Measurements from ENCODE around the gene MFSD11.

Gene MFSD11

DNA sequence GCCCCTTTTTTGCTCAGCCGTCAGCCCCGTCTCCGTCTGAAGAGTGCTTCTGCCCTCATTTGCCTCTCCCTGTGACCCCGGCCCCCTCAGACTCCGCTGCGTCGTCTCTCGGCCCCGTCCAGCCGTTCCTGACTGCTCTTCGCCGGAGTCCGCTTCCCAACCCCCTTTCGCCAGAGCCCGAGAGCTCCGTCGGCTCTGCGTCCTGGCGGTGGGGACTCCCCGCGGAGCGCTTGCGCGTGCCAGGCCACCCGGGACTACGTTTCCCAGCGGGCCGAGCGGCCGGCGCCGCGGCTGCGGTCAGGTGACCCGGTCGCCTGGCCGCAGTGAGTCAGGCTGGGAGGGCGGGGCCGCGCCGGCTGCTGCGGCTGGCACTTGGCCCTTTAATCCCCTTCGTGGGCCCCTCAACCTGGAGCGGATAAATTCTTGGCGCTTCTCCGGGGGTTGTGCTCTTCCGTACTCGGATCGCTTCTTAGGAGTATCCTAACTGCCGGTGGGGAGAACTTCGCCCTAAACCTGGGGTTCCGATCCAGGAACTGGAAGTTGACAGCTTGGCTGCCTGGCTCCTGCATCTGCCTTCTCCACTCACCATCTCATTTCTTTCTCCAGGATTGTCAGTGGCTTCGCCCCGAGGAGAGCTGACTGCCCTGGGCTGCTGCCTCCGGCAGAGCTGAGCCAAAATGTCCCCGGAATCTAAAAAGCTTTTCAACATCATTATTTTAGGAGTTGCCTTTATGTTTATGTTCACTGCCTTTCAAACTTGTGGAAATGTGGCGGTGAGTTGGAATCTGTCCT is at the start of gene MFSD11:
TSS of gene MFSD11 (plus strand) at position 444 of the 792 bp plus-strand sequence. CDS start at position 678, 234 bp downstream.
- peak; percentile 96 for DNase-seq (ENCODE audit: low read depth, low spot score)
- no peak for TF ChIP-seq CTCF (IDR thresholded peaks at IDR 0.05; ENCODE audit: low read depth, low read length)
- peak within 1 kb of the TSS; percentile 92 for H3K4me3 ChIP-seq (ENCODE audit: low read depth, low read length)
- in situ Hi-C loops (cut with HindIII; ENCODE audit: low sequenced_read_pairs), result no loop called here

GRCh38 chr17:76688165-76688622 is 49.7 kb upstream of the MFSD11 start:
- DNase-seq (ENCODE audit: low read depth, low spot score), result no peak
- in situ Hi-C loops (cut with HindIII; ENCODE audit: low sequenced_read_pairs), result no loop called here
- TF ChIP-seq CTCF (IDR thresholded peaks at IDR 0.05; ENCODE audit: low read depth, low read length), result no peak
- no peak overlapping the region for H3K4me3 ChIP-seq (ENCODE audit: low read depth, low read length)

- in situ Hi-C loops (cut with HindIII; ENCODE audit: low sequenced_read_pairs), result no loop called here
- no peak for TF ChIP-seq CTCF (IDR thresholded peaks at IDR 0.05; ENCODE audit: low read depth, low read length)
- H3K4me3 ChIP-seq (ENCODE audit: low read depth, low read length), result no peak overlapping the region
- DNase-seq (ENCODE audit: low read depth, low spot score), result no peak
Observed at GRCh38 chr17:76689859-76690258, 48.1 kb upstream of the MFSD11 start.

- no peak overlapping the region for H3K4me3 ChIP-seq (ENCODE audit: low read depth, low read length)
- DNase-seq (ENCODE audit: low read depth, low spot score), result no peak
- TF ChIP-seq CTCF (IDR thresholded peaks at IDR 0.05; ENCODE audit: low read depth, low read length), result no peak
- in situ Hi-C loops (cut with HindIII; ENCODE audit: low sequenced_read_pairs), result no loop called here
Observed at GRCh38 chr17:76690596-76691280, 47.2 kb upstream of the MFSD11 start.

GRCh38 chr17:76691379-76692191 is 46.3 kb upstream of the MFSD11 start:
- in situ Hi-C loops (cut with HindIII; ENCODE audit: low sequenced_read_pairs), result no loop called here
- no peak for DNase-seq (ENCODE audit: low read depth, low spot score)
- no peak overlapping the region for H3K4me3 ChIP-seq (ENCODE audit: low read depth, low read length)
- no peak for TF ChIP-seq CTCF (IDR thresholded peaks at IDR 0.05; ENCODE audit: low read depth, low read length)

Measured in astrocyte of the spinal cord (primary cell).